Hepatocyte (in vitro differentiated cells): ENCODE results near the gene NR2F1-AS1. TPM values are rescaled to one million over a fixed set of nuclear protein-coding genes. Genes with fewer than 3 reads are reported as not detected.

ENCODE experiments used
- DNase-seq: peaks from one replicate; pipeline ENCODE4 v3.0.0-alpha.2; 2016; ENCODE audit warnings: low spot score
- H2AFZ ChIP-seq: fragments of 200-600 bp; sonication (generic); 2 replicates; pipeline ENCODE4 v1.6.0; 2016; ENCODE audit warnings: antibody characterized with exemption, mild to moderate bottlenecking
- H3K27ac ChIP-seq: fragments of 200-600 bp; sonication (generic); 2 replicates; pipeline ENCODE4 v1.5.1; 2016; ENCODE audit warnings: mild to moderate bottlenecking
- H3K27me3 ChIP-seq: fragments of 200-600 bp; sonication (generic); 2 replicates; pipeline ENCODE4 v1.6.1; 2016
- H3K36me3 ChIP-seq: fragments of 200-600 bp; sonication (generic); replicated peaks from 2 replicates; pipeline ENCODE4 v1.5.1; 2016; ENCODE audit warnings: low read depth; ENCODE audit not compliant: insufficient read depth
- H3K4me1 ChIP-seq: fragments of 200-600 bp; sonication (generic); 2 replicates; pipeline ENCODE4 v1.5.1; 2016; ENCODE audit warnings: mild to moderate bottlenecking, moderate library complexity; ENCODE audit not compliant: insufficient read depth
- H3K4me2 ChIP-seq: fragments of 200-600 bp; sonication (generic); 2 replicates; pipeline ENCODE4 v1.6.0; 2016
- H3K4me3 ChIP-seq: fragments of 200-600 bp; sonication (generic); 2 replicates; pipeline ENCODE4 v1.5.1; 2016; ENCODE audit warnings: mild to moderate bottlenecking
- H3K79me2 ChIP-seq: fragments of 200-600 bp; sonication (generic); 2 replicates; pipeline ENCODE4 v1.6.0; 2017; ENCODE audit warnings: mild to moderate bottlenecking
- H3K9me2 ChIP-seq: fragments of 200-600 bp; sonication (generic); replicated peaks from 2 replicates; pipeline ENCODE4 v1.6.0; 2017; ENCODE audit warnings: mild to moderate bottlenecking; ENCODE audit not compliant: insufficient read depth
- H3K9me3 ChIP-seq: fragments of 200-600 bp; sonication (generic); 2 replicates; pipeline ENCODE4 v1.5.1; 2016; ENCODE audit warnings: low read depth, mild to moderate bottlenecking
- H4K20me1 ChIP-seq: fragments of 200-600 bp; sonication (generic); 2 replicates; pipeline ENCODE4 v1.6.0; 2016; ENCODE audit warnings: mild to moderate bottlenecking; ENCODE audit not compliant: insufficient read depth, poor library complexity, severe bottlenecking
- CTCF ChIP-seq: fragments of 200-600 bp; sonication (generic); IDR thresholded peaks from 2 replicates; pipeline ENCODE4 v1.5.1; 2016; ENCODE audit warnings: antibody characterized with exemption, mild to moderate bottlenecking; ENCODE audit not compliant: poor library complexity
- EZH2 ChIP-seq: fragments of 200-600 bp; sonication (generic); IDR thresholded peaks from 2 replicates; pipeline ENCODE4 v1.6.1; 2016; ENCODE audit warnings: antibody characterized with exemption, mild to moderate bottlenecking, borderline replicate concordance
- EZH2phosphoT487 ChIP-seq: fragments of 200-600 bp; sonication (generic); IDR thresholded peaks from one replicate; pipeline ENCODE4 v1.6.1; 2018; ENCODE audit warnings: antibody characterized with exemption, mild to moderate bottlenecking, low read depth, moderate library complexity; ENCODE audit not compliant: unreplicated experiment, severe bottlenecking
- WGBS: methylation state at CpG from one replicate; pipeline ENCODE4 v1.1.6; 2016; ENCODE audit warnings: low lambda C conversion rate; ENCODE audit errors: missing lambda C conversion rate; 5-methylcytosine and 5-hydroxymethylcytosine counted together
- polyA plus RNA-seq: library from polyadenylated mRNA; unstranded; fragments of >200 nt; fragmentation: Nextera tagmentation; extraction: Ambion mirVana; gene quantifications from 2 replicates; pipeline ENCODE4 v1.2.1, GENCODE V29; 2016
- total RNA-seq: library from RNA; depleted of rRNA; stranded (reverse); fragments of >200 nt; gene quantifications from 2 replicates; pipeline ENCODE4 v1.2.3, GENCODE V29; 2014

Gene NR2F1-AS1
- total and polyA plus RNA-seq, 2 experiments from 2014 or later, result 8.4 to 8.6 TPM

- H3K27ac ChIP-seq, result no peak overlapping the region
- peaks cover 16% of the 10 kb centered on the region for H3K4me1 ChIP-seq
- no peak overlapping the region for H2AFZ ChIP-seq
- no peaks in the 10 kb centered on the region for H3K9me3 ChIP-seq
- H3K4me2 ChIP-seq, result peak overlapping the region; percentile 94
- DNase-seq, result no peak
- no peaks in the 10 kb centered on the region for H4K20me1 ChIP-seq
- no peaks in the 10 kb centered on the region for H3K79me2 ChIP-seq
- TF ChIP-seq CTCF (no peak), EZH2 (peak; percentile 48)
- no peaks in the 10 kb centered on the region for H3K36me3 ChIP-seq
- WGBS, result 44% methylated on average over 25 of the region's 25 CpGs
- H3K4me3 ChIP-seq, result no peak overlapping the region
- H3K9me2 ChIP-seq, result no peaks in the 10 kb centered on the region
- H3K27me3 ChIP-seq, result peaks cover 93% of the 10 kb centered on the region
Measured at GRCh38 chr5:93577854-93578812, 2.9 kb downstream of the NR2F1-AS1 start.

GRCh38 chr5:93576994-93577853 is 3.8 kb downstream of the NR2F1-AS1 start:
- Histone ChIP-seq H2AFZ (no peak overlapping the region), H3K27me3 (peaks cover 94% of the 10 kb centered on the region), H3K36me3 (no peaks in the 10 kb centered on the region), H3K9me2 (no peaks in the 10 kb centered on the region), H3K4me3 (no peak overlapping the region), H3K4me1 (peaks cover 19% of the 10 kb centered on the region), H3K9me3 (no peaks in the 10 kb centered on the region), H4K20me1 (no peaks in the 10 kb centered on the region), H3K4me2 (no peak overlapping the region), H3K27ac (no peak overlapping the region), H3K79me2 (no peaks in the 10 kb centered on the region)
- TF ChIP-seq EZH2phosphoT487, result no peak
- no peak for TF ChIP-seq CTCF
- DNase-seq, result no peak
- 39% methylated on average over 9 of the region's 9 CpGs for WGBS

GRCh38 chr5:93575461-93576414 is 5.3 kb downstream of the NR2F1-AS1 start:
- Histone ChIP-seq H3K79me2 (no peaks in the 10 kb centered on the region), H3K4me2 (no peak overlapping the region), H3K4me1 (peaks cover 25% of the 10 kb centered on the region), H2AFZ (no peak overlapping the region), H3K9me3 (no peaks in the 10 kb centered on the region), H3K4me3 (no peak overlapping the region), H4K20me1 (no peaks in the 10 kb centered on the region), H3K36me3 (no peaks in the 10 kb centered on the region), H3K27me3 (peaks cover 100% of the 10 kb centered on the region), H3K9me2 (no peaks in the 10 kb centered on the region), H3K27ac (no peak overlapping the region)
- WGBS, result 53% methylated on average over 6 of the region's 6 CpGs
- TF ChIP-seq CTCF (no peak), EZH2 (no peak), EZH2phosphoT487 (no peak)
- no peak for DNase-seq
